Transverse colon (tissue), 4 donors: Measurements from ENCODE around the gene ARHGAP22. TPM values are rescaled to one million over a fixed set of nuclear protein-coding genes. Genes with fewer than 3 reads are reported as not detected.

ENCODE experiments used
- DNase-seq: peaks from one replicate; pipeline ENCODE4 v3.0.0-alpha.2; 2019
- H3K27ac ChIP-seq, 4 donors: fragments of 200-600 bp; sonication (generic); 2 replicates each; pipeline ENCODE4 v1.5.1; 2016 to 2018; ENCODE audit warnings: inconsistent platforms in 4 of 4
- H3K27me3 ChIP-seq: fragments of 200-600 bp; sonication (generic); 2 replicates; pipeline ENCODE4 v1.5.1; 2017; ENCODE audit warnings: inconsistent platforms
- H3K36me3 ChIP-seq, 4 donors: fragments of 200-600 bp; sonication (generic); 2 replicates each; pipeline ENCODE4 v1.5.1; 2017 to 2019; ENCODE audit warnings: inconsistent platforms in 4 of 4
- H3K4me1 ChIP-seq, 4 donors: fragments of 200-600 bp; sonication (generic); 2 replicates each; pipeline ENCODE4 v1.5.1; 2017 to 2020; ENCODE audit warnings: inconsistent platforms in 4 of 4
- H3K4me3 ChIP-seq, 4 donors: fragments of 200-600 bp; sonication (generic); 1 replicate in 1 of 4; 2 replicates in 3 of 4; pipeline versions ENCODE4 v1.5.1 to v1.6.1; 2017 to 2019; ENCODE audit warnings: inconsistent platforms in 4 of 4
- H3K9me3 ChIP-seq, 2 donors: fragments of 200-600 bp; sonication (generic); 2 replicates each; pipeline ENCODE4 v1.5.1; 2017 to 2019; ENCODE audit warnings: inconsistent platforms in 2 of 2
- CTCF ChIP-seq, 5 experiments: fragments of 200-600 bp in 3 of 5; fragments of 450-650 bp in 2 of 5; sonication (generic) in 3 of 5; IDR thresholded peaks; 1 replicate in 2 of 5; 2 replicates in 3 of 5; pipeline ENCODE4 v1.5.1; 2016 to 2017; ENCODE audit warnings: antibody characterized with exemption in 5 of 5, inconsistent platforms in 3 of 5, mild to moderate bottlenecking in 2 of 5, moderate library complexity in 1 of 5
- EP300 ChIP-seq: sonication (generic); formaldehyde crosslinking; IDR thresholded peaks from one replicate; pipeline ENCODE4 v1.6.1; 2017; ENCODE audit warnings: antibody characterized with exemption, low read depth
- POLR2A ChIP-seq: fragments of 450-650 bp; IDR thresholded peaks from one replicate; pipeline ENCODE4 v1.6.1; 2016; ENCODE audit warnings: antibody characterized with exemption, mild to moderate bottlenecking, moderate library complexity
- POLR2AphosphoS5 ChIP-seq, 3 donors: sonication (generic); formaldehyde crosslinking; IDR thresholded peaks; one replicate each; pipeline ENCODE4 v1.6.1; 2016; ENCODE audit warnings: antibody characterized with exemption in 3 of 3
- WGBS, 2 donors: methylation state at CpG; one replicate each; pipeline ENCODE4 v1.1.5; 2018; ENCODE audit warnings: low coverage in 1 of 2; 5-methylcytosine and 5-hydroxymethylcytosine counted together
- in situ Hi-C, 4 donors: fragments of 200-750 bp; cut with MboI; loops; one replicate each; pipeline versions ENCODE4 v1.15.0 to v1.15.1; 2017; ENCODE audit warnings: low sequenced_read_pairs in 3 of 4, low pct_ligation_motif_present in 1 of 4, low pct_unique_long_range_greater_than_20kb in 1 of 4
- intact Hi-C: fragments of 100-400 bp; cut with DNase I; formaldehyde crosslinking; loops from one replicate; pipeline ENCODE4 v1.15.1; 2023; ENCODE audit warnings: low total_unique reads
- total RNA-seq, 4 donors: library from RNA; depleted of rRNA; stranded (reverse); fragments of >200 nt; gene quantifications; one replicate each; pipeline ENCODE4 v1.1.0, GENCODE V29; 2016

Gene ARHGAP22
- total RNA-seq, 4 donors from 2014 or later: 1.4 to 3.4 (median 1.7) TPM; not detected in 1

DNA sequence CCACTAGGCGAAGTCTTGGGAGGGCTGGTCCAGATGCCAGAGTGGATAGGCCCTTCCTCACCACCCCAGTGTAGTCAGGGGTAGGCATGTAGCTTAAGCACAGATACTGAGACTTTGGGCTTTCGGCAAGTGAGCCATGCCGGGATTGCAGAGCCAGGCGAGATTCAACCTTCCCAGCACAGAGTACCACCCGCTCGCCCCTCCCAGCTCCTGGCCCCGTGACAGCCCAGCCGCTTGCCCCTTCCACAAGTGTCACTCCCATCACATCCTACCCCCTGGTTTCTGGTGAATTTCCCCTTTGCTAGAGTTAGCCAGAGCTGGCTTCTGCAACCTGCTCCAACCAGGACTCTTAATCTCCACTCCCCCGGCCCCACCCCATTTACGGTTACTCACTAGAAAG lies 56.9 kb downstream of the ARHGAP22 start:
- DNase-seq: no peak
- in situ Hi-C loops: loop anchor here in 1 of 4 donors (25.0 kb wide), 1 partner anchor 186 kb away; no protein-coding TSS in a partner anchor
- 90% methylated on average over 10 of the region's 10 CpGs; no CpG with 5 or more reads in 1 of the 2 donors for WGBS, 2 donors

GRCh38 chr10:48547061-48547895 lies 57.6 kb downstream of the ARHGAP22 start:
- Histone ChIP-seq H3K4me1 (peaks cover 0 to 4% (median 0%) of the 10 kb centered on the region in 4 donors), H3K4me3 (no peak overlapping the region), H3K27ac (no peak overlapping the region), H3K36me3 (no peaks in the 10 kb centered on the region), H3K9me3 (no peaks in the 10 kb centered on the region), H3K27me3 (no peaks in the 10 kb centered on the region)
- TF ChIP-seq POLR2AphosphoS5 (IDR thresholded peaks at IDR 0.05): no peak
- TF ChIP-seq POLR2A: no peak
- no peak for TF ChIP-seq EP300
- no peak for TF ChIP-seq CTCF (IDR thresholded peaks at IDR 0.05)
- no peak for DNase-seq
- in situ Hi-C loops (loop anchor here in 1 of 4 donors (25.0 kb wide), 1 partner anchor 185 kb away; no protein-coding TSS in a partner anchor), intact Hi-C loops (no loop called here)
- WGBS, 2 donors: 70 to 93% methylated on average over 5 to 9 of the region's 10 CpGs

More for the DNA sequence above, 56.9 kb downstream of the ARHGAP22 start:
- H3K27me3 ChIP-seq: no peaks in the 10 kb centered on the region
- TF ChIP-seq CTCF (IDR thresholded peaks at IDR 0.05): no peak
- TF ChIP-seq POLR2AphosphoS5 (IDR thresholded peaks at IDR 0.05): no peak
- TF ChIP-seq EP300: no peak
- TF ChIP-seq POLR2A: no peak
- H3K4me1 ChIP-seq: peaks cover 0 to 5% (median 0%) of the 10 kb centered on the region in 4 donors
- no peaks in the 10 kb centered on the region for H3K9me3 ChIP-seq
- H3K4me3 ChIP-seq: no peak overlapping the region
- no peaks in the 10 kb centered on the region for H3K36me3 ChIP-seq
- H3K27ac ChIP-seq: no peak overlapping the region
- intact Hi-C loops: no loop called here

DNA sequence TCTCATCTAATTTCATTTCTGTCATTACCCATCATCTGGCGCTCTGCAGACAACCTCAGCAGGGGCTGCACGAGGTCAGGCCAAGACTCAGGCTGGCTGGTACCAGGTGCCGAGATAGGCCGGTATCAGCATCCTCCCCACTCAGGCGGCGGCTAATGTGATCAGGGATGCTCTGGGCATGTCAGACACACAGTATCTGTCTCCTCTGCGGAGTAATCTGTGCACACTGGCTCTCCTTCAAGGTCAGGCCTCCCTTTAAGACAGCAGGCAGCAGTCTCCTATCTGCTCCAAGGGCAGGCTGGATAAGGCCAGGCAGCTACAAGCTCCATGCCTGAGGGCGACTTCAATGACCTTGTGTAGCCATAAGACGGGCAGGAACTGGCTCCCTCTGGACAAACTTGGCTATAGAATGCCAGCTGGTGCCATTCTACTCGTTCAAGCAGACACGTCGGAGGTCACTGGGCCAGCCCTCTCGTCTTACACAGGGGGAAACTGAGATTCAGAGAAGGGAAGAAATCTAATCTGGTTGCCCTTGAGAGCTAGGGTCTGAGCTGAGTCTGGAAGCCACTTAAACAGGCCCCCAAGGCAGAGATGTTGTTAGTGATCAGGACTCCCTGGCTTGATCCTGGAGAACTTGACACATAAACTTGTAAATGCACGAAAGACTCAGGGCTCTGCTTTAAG lies 59.3 kb downstream of the ARHGAP22 start:
- H3K4me3 ChIP-seq: no peak overlapping the region
- WGBS, 2 donors: 70 to 84% methylated on average over 4 to 14 of the region's 14 CpGs
- in situ Hi-C loops: loop anchor here in 1 of 4 donors (25.0 kb wide), 1 partner anchor 183 kb away; no protein-coding TSS in a partner anchor
- H3K27ac ChIP-seq: no peak overlapping the region
- TF ChIP-seq POLR2AphosphoS5 (IDR thresholded peaks at IDR 0.05) (no peak), EP300 (no peak), CTCF (IDR thresholded peaks at IDR 0.05) (no peak), POLR2A (no peak)
- no peaks in the 10 kb centered on the region for H3K9me3 ChIP-seq
- no peak for DNase-seq
- intact Hi-C loops: no loop called here
- no peaks in the 10 kb centered on the region for H3K36me3 ChIP-seq
- H3K27me3 ChIP-seq: no peaks in the 10 kb centered on the region
- H3K4me1 ChIP-seq: no peaks in the 10 kb centered on the region

GRCh38 chr10:48543182-48543844 lies 61.6 kb downstream of the ARHGAP22 start:
- intact Hi-C loops: no loop called here
- 82 to 92% methylated on average over 2 to 3 of the region's 3 CpGs for WGBS, 2 donors

More at GRCh38 chr10:48543182-48543844, 61.6 kb downstream of the ARHGAP22 start:
- no peaks in the 10 kb centered on the region for H3K27me3 ChIP-seq
- in situ Hi-C loops: loop anchor here in 1 of 4 donors (25.0 kb wide), 1 partner anchor 181 kb away; no protein-coding TSS in a partner anchor
- H3K36me3 ChIP-seq: no peaks in the 10 kb centered on the region
- TF ChIP-seq EP300 (no peak), POLR2AphosphoS5 (IDR thresholded peaks at IDR 0.05) (no peak), CTCF (IDR thresholded peaks at IDR 0.05) (no peak), POLR2A (no peak)
- DNase-seq: no peak
- H3K4me3 ChIP-seq: no peak overlapping the region
- H3K9me3 ChIP-seq: no peaks in the 10 kb centered on the region
- no peak overlapping the region for H3K27ac ChIP-seq
- no peaks in the 10 kb centered on the region for H3K4me1 ChIP-seq
